ENCODE measurements around the gene DOK7.

The DOK7 gene

DNA sequence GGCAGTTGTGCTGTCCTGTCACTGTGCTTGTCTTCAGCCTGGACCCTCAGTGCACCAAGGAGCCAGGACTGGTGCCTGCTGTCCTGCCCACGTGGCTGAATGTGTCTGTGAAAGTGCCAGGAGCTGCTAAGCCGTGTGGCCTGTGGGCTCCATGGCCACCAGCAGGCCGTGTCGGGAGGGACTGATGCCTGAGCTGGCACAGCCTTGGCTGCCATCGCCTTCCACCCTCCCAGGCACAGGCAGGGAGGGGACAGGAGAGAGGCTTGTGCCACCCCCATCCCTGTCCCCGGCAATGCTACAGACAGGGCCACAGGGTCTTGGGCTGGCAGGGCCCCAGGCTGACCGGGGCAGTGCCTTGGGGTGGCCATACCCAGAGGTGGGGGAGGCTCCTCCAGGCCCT, 24.8 kb downstream of the DOK7 start:
- DNase-seq (ENCODE audit: low read depth in 2 of 2): no peak

DNA sequence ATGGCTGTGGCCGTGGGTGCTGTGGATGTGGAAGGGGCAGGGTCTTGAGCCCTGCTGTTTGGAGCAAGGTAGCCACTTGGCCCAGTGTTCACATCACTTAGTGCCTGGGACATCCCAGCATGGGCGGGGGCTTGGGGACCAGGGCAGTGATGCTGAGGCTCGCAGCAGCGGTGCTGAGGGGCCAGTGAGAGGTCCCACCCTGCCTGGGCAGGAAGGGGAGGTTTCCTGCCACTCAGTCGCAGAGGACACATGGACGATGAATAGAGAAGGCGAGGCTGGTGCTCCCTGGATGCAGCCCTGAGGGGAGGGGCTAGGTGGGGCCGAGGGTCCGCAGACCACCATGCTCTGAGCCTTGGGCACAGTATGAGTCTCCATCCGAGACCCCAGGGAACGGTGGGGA, 25.7 kb downstream of the DOK7 start:
- no peak for DNase-seq (ENCODE audit: low read depth in 2 of 2)

DNA sequence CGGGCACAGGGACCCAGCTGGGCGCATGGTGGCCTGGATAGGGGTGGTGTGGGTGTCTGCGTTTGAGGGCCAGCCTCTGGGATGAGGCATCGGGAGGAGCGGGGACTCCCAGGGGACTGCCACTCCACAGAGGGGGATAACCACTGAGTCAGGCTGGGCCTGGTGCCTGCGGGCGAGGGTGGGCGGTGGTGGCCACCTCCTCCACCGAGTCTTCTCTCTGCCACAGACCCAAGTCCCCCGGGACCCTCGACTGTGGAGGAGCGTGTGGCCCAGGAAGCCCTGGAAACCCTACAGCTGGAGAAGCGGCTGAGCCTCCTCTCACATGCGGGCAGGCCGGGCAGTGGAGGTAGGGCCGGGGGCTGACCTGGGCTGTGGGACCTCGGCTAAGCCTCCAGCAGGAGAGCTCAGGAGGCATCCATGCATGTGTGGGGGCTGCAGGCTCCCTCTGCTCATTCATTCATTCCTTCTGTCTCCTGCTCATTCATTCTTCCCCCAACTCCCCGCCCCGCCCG, 26.4 kb downstream of the DOK7 start:
- DNase-seq (ENCODE audit: low read depth in 2 of 2): no peak

DNA sequence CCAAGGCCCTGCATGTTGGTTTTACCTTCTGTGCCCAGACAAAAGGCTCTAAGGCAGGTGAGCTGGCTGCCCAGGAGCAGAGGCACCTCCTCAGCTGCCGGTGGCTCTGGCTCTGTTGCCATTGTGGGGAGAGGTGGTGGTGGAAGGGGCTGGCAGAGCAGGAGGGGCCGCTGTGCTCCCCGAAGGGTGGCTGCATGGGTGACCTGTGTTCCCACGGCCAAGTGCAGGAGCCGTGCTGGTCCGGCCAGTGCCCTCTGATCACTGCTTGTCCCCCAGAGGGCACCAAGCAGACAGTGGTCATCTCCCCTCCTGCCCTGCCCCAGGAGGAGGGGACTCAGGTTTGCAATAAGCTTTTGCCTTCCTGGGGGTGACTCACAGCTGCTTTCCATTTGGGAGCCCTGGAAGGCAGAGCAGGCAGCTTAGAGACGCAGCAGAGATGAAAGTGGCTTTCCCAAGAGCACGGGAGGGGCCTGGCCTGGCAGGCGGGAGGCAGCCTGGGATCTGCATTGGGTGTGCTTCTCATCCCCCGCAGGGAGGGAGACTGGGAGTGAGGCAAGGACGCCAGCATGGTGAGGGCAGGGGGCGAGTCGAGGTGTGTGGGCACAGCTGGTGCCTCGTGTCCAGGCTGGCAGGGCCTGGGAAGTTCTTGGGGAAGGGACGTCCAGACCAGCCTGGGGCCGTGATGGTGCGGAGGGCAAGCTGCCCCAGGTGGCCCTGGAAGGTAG, 28.7 kb downstream of the DOK7 start:
- no peak for DNase-seq (ENCODE audit: low read depth in 2 of 2)

DNA sequence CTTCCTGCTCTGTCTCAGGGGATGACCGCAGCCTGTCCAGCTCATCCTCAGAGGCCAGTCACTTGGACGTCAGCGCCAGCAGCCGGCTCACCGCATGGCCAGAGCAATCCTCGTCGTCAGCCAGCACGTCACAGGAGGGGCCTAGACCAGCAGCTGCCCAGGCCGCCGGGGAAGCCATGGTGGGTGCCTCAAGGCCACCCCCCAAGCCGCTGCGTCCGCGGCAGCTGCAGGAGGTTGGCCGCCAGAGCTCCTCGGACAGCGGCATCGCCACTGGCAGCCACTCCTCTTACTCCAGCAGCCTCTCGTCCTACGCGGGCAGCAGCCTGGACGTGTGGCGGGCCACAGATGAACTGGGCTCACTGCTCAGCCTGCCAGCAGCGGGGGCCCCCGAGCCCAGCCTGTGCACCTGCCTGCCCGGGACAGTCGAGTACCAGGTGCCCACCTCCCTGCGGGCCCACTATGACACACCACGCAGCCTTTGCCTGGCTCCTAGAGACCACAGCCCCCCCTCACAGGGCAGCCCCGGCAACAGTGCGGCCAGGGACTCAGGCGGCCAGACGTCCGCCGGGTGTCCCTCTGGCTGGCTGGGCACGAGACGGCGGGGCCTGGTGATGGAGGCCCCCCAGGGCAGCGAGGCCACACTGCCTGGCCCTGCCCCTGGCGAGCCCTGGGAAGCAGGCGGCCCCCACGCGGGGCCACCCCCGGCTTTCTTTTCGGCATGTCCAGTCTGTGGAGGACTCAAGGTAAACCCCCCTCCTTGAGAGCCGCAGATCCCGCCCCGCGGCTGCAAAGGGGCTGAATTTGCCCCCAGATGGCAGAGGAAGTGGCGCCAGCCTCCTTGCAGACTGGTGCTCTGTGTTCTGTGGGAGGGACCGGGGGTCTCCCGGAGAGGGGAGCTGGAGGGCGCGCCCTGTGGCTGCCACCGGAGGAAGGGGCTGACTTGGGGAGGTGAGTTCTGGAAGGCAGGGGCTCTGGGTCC, 29.9 kb downstream of the DOK7 start:
- no peak for DNase-seq (ENCODE audit: low read depth in 2 of 2)

DNA sequence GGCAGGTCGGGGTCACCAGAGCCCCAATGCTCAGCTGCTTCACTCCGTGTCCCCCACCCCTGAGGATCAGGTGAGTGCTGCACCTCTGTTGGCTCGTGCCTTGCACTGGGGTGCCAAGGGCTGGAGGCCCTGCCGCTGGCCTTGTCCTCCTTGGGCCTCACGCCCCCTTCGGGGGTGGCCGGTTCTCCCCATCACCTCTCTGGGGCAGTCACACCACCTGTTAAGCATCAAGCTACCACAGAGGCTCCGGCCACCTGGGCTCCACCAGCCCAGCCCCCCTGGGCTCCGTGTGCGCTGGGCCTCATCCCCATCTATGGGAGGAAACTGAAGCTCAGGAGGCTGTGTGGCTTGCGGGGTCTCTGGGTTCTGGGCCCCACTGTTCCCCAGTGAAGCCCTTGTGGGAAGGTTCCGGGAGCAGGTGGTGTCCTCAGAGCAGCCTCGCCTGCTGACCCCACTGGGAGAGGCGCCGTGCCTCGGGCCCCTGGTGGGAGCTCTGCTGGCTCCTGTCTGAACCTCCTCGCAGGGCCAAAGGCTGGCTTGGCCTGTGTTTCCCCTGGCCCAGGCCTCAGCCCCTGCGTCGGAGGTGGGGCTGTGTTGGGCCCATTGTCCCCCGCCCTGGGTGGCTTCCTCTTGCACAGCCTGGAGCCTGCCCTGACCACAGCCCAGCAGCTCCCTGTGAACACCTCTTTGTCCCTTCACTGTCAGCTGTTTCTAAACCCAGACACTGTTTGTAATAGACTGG, 30.8 kb downstream of the DOK7 start:
- no peak for DNase-seq (ENCODE audit: low read depth in 2 of 2)

DNA sequence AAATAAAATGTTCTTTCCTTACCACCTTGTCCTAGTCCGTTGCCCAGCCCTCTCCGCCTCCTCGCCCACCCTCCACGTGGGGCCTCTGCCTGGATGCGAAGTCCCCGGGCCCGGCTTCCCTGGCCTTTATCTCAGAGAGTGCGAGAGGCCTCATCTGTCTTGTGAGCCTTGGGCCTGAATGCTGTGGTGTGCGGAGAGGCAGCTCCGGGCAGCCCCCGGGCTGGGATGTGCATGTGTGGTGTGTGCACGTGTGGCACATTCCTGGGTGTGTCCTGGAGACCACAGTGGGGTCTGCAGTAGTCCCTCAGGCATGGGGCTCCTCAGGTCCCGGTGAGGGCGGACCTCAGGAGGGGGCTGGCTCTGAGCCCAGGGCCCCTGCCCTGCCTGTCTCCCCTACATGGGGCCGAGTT, 31.4 kb downstream of the DOK7 start:
- no peak for DNase-seq (ENCODE audit: low read depth in 2 of 2)

DNA sequence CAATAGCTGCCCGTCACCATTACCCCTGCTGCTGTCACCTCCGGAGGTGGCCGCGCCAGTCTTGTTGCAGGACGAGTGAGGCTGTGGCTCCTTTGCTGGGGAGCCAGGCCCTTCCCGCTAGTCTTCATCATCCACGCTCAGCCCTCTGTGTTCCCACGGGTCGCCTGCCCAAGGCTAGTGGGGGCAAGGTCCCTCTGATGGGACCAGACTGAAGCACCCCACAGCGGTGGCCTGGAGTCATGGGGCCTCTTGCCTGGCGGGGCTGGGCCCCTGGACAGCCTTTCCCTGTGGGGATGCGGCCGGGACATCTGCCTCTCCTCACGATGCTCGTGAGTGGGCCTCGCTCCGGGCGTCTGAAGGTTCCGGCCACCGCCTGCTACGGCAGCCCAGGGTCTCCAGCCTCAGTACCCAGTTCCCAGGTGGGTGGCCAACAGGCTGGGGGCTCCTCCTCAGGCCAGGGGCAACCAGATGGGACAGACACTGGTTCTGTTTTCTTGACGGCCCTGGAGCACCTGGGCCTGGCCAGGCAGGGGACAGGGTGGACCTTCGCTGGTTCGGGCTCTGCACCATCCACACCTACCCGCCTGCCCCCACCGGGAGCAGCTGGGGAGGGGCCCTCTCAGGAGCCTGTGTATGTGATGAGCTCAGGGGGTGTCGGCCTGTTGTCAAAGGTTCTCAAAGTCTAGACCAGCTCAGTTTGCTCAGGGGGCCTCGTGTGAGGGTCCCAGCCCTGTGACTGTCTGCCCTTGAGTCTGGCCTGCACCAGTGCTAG, 32.3 kb downstream of the DOK7 start:
- no peak for DNase-seq (ENCODE audit: low read depth in 2 of 2)

DNA sequence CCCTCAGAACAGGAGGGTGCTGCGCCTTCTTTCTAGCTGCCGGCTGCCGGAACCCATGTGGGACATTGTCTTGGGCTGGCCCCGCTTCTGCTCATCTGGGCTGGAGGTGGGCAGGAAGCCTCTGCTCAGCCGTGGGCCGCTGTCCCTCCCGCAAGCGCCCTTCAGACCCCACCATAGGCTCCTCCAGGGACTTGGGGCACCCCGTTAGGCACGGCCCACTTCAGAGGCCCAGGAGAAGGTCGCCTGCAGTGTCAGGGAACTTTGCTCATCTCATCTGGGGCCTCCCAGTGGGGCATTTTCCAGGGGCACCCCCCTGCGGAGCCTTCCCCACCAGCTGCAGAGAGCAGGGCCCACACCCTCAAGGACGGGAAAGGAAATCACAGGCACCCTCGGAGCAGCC, 32.9 kb downstream of the DOK7 start:
- DNase-seq (ENCODE audit: low read depth in 2 of 2): no peak

DNA sequence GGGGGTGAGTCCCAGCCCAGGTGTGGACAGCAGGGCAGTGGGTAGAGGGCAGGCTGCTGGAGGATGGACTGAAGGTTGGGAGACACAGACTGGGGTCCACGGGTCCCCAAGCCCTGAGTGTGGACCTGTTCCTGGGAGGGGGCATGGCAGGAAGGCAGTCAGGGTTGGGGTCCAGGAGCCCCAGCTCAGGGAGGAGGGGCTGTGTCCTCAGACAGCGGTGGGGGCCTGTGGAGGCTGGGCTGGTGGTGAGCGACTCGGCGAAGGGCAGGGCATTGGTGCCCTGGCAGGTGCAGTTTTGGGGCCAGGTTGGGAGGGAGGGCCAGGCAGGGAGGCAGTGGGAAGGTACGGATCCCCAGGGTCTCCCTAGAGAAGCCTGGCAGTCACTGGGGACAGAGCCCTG, 34.0 kb downstream of the DOK7 start:
- no peak for DNase-seq (ENCODE audit: low read depth in 2 of 2)

DNA sequence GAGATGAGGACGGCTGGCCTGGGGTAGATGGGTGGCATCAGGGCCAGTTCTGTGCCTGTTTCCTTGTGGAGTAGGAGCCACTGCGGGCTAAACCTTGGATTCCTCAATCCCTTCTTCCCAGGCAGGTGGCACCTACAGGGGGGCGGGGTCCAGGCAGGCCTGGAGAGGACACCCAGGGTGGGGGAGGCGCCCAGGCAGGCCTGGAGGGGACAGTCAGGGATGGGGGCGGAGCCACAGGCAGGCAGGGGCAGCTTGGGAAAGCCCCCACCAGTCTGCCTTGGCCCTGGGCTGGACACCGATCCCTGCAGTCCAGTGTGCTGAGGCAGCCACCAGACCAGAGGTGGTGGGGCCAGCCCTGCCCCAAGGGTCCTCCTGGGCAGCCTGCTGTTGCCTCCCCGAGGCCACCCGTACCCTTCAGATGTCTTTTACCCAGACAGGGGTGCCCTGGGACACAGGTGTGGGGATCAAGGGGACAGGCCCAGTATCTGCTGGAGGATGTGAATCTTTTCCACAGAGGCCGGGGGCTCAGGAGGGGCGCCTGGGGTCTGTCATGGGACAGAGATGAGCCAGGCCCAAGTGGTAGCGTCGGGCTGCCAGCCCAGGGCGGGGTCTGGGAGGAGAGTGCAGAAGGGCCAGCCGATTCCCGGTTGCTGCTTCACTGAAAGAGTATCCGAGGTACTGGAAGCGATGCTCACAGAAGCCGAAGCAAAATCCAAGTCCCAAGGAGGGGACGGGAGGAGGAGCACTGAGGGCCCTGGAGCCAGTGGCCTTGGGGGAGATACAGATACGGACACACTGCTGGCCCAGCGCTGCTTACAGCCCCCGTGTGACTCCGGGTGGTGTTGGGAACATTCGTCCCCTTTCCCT, 34.6 kb downstream of the DOK7 start:
- DNase-seq (ENCODE audit: low read depth in 2 of 2): no peak

DNA sequence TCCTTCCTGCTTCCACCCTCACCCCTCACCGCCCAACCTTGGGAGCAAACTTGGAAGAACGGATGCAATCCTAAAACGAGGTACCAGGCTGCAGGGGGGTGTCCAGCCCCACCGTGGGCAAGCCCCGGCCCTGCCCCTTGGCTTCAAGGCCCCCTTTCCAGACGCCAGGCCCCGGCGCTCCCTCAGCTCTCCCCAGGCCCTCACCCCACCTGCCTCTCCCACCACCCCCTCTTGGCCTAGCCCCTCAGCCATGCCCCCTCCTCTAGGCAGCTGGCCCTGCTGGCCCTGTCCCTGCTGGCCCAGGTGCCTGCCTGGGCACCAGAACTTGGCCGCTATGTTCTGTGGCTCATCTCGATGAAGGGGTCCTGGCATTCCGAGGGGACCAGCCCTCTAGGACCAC, 35.3 kb downstream of the DOK7 start:
- DNase-seq (ENCODE audit: low read depth in 2 of 2): no peak

DNA sequence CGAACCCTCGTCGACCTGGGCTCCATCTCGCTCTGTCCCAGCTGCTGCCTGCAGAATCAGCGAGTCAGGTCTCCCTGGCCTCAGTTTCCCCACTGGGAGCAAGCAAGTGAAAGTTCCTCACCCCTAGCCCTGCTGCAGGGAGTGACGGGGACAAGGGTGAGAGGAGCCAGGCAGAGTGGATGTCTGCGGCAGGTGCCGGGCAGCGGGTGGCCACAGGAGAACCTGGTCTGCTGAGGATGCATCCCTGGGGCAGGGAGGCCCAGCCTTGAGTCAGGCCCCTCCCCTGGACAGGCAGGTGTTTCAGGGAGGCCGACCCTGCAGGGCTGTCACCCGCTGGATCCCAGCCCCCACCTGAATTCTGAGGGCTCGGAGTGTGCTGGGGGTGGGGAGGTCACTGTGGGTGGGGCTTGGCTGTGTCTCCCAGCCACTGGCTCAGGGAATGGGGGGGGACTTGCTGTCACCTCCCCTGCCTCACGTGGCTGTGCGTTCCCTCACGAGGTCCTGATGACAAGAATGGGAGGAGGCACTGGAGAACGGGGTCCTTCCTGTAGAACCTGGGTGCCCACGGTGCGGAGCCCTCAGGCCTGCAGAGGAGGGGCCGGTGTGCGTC, 35.9 kb downstream of the DOK7 start:
- no peak for DNase-seq (ENCODE audit: low read depth in 2 of 2)

DNA sequence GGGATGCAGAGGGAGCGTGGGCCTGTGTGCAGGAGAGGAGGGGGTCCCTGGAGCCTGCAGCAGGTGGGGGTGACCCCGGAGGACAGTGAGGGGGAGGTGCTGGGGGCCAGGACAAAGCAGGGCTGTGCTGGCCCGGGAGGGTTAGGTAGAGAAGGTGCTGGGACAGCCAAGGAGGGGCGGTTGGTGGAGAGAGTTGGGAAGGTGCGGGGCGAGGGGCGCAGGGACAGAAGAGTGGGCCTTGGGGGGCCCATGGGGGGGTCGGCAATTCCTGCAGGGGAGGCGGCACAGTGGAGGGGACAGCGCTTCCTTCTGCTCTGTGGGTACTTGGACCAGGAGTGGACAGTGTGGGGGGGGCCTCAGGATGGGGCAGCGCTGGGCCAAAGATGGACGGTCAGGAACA, 36.6 kb downstream of the DOK7 start:
- DNase-seq (ENCODE audit: low read depth in 2 of 2): no peak

DNA sequence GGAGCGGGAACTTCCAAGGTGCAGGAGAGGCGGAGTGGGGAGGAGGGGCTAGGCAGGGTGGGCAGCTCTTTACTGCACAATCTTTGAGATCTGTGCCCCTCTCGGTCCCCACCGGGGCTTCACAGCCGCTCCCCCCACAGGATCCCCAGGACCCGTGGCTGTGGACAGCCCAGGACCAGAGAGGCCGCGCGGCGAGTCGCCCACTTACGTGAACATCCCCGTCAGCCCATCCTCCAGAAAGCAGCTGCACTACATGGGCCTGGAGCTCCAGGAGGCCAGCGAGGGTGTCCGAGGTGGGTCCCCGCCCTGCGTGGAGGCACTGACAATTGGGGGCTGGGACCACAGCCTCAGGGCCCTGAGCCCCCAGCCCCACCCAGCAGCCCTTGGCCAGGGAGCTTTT, 37.0 kb downstream of the DOK7 start:
- DNase-seq (ENCODE audit: low read depth in 2 of 2): no peak

DNA sequence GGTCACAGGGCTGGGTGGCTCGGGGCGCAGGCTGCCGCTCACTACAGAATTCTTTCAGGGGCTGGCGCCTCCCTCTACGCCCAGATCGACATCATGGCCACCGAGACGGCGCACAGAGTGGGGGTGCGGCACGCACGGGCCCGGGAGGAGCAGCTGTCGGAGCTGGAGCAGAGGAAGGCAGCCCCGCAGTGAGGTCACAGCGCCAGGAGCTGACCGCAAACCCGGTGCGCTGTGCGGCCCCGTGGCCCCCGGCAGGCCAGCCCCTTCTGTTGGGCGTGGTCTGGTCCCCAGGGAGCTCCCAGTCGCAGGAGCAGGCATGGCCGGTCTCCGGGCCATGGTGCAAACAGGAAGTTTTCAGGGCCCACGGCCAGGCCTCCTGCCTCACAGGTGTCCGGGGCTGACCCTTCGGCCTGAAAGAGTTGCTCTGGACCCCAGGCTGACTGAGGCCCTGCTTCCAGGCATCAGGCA, 37.6 kb downstream of the DOK7 start:
- no peak for DNase-seq (ENCODE audit: low read depth in 2 of 2)

DNA sequence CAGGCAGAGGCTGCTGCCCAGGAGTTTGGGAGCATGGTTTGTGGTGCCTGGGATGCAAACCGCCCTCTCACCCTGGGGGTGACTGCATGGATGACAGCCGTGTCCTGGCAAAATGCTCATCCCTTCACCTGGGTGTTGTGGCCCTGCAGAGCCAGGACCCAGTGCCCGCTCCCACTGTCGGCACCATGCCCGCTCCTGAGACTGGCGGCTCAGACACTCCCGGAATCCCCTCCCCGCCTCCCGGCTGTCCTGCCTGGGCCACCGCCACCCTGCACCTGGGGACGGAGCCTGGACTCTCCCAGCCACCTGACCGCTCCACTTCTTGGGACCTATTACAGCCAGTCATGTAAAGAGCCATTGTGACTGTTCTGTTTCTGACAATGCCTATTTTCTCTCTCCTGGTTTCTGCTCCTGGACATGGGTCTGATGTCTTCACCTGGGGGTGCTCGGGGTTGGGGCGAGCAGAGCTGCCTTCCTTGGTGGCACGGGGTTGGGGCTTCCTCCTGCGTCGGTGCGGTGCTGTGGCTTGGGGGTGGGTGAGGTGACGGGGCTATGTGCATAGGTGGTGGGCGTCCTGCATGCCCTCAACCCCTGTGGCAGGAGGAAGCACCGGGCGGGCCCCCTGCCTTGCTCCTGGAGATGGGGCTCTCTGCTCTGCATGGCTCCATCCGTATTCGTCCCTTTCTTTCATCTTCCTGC, 38.2 kb downstream of the DOK7 start:
- DNase-seq (ENCODE audit: low read depth in 2 of 2): no peak

DNA sequence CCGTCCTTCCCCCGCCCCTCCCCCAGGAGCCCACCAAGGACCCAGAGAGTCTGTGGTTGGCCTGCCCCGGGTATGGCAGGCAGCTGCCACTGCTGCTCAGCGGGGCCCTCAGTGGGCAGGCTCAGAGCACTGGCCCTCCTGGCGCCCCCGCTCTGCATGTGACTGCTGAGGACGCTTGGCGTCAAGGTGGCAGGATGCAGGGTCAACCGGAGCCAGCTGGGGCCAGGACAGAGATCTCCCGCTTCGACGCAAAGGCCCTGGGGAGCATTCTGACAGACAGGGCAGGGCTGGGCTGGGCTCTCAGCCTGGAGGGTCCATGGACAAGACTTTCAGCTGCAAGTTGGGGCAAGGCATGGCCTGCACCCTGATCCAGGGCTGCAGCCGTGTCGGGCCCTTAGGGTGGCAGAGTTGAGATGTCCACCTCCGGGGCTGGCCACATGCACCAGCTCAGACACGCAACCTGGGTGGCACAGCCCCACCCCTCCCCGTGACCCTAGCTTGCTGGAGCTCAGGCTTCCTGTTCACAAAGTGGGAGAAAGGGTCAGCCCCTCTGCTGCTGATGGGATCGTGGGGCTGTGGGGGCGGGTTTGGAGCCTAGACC, 38.8 kb downstream of the DOK7 start:
- no peak for DNase-seq (ENCODE audit: low read depth in 2 of 2)
